Hepatocyte (in vitro differentiated cells): ENCODE measurements around the gene CAPN15.

Experiments used
- CTCF ChIP-seq: fragments of 200-600 bp; sonication (generic); IDR thresholded peaks from 2 replicates; pipeline ENCODE4 v1.5.1; 2016; ENCODE audit warnings: antibody characterized with exemption, mild to moderate bottlenecking; ENCODE audit not compliant: poor library complexity
- EZH2phosphoT487 ChIP-seq: fragments of 200-600 bp; sonication (generic); IDR thresholded peaks from one replicate; pipeline ENCODE4 v1.6.1; 2018; ENCODE audit warnings: antibody characterized with exemption, mild to moderate bottlenecking, low read depth, moderate library complexity; ENCODE audit not compliant: unreplicated experiment, severe bottlenecking

DNA sequence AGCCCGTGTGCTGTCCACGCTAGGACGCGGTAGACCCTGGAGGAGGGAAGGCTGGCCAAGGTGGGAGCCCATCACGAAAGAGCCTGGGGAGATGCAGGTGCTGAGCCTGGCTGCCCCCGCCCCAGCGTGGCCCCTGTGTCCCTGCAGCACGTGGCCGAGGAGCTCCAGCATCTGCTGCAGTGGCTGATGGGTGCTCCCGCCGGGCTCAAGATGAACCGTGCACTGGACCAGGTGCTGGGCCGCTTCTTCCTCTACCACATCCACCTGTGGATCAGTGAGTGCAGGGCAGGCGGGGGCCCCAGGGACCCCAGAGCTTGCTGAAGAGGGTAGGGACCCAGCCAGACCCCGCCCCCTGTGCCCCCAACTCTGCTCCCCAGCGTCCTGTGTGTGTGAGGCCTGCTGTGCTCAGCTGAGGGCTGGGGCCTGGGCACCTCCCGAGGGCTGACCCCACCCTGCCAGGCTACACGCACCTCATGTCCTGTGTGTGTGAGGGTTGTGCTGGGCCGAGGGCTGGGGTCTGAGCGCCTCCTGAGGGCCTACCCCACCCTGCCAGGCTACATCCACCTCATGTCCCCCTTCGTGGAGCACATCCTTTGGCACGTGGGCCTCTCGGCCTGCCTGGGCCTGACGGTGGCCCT is 50.8 kb downstream of the CAPN15 start:
- TF ChIP-seq CTCF (no peak), EZH2phosphoT487 (no peak)
